Fibroblast of pulmonary artery (primary cell): ENCODE measurements around the gene ZNF692.
A peak's percentile ranks its signal among the peaks of the same experiment; 100 is the strongest.
"Not testable (repeated sequence)": the region's sequence is repeated elsewhere in the genome, so short reads cannot be mapped to it uniquely, and the experiment has no call there.

Experiments
- DNase-seq: peaks from one replicate; pipeline ENCODE4 v3.0.0-alpha.2; 2010; ENCODE audit warnings: low read depth
- H3K4me3 ChIP-seq: replicated peaks from 2 replicates; pipeline ENCODE4 v1.5.1; 2011; ENCODE audit warnings: low read depth, mild to moderate bottlenecking, control low read depth, low read length, moderate library complexity
- TF ChIP-seq, protein P1 (sequence below): IDR thresholded peaks from 2 replicates; pipeline ENCODE4 v1.5.1; 2011; ENCODE audit warnings: mild to moderate bottlenecking, control low read depth, low read length, inconsistent platforms; ENCODE audit errors: missing control alignments

ZNF692 gene

DNA sequence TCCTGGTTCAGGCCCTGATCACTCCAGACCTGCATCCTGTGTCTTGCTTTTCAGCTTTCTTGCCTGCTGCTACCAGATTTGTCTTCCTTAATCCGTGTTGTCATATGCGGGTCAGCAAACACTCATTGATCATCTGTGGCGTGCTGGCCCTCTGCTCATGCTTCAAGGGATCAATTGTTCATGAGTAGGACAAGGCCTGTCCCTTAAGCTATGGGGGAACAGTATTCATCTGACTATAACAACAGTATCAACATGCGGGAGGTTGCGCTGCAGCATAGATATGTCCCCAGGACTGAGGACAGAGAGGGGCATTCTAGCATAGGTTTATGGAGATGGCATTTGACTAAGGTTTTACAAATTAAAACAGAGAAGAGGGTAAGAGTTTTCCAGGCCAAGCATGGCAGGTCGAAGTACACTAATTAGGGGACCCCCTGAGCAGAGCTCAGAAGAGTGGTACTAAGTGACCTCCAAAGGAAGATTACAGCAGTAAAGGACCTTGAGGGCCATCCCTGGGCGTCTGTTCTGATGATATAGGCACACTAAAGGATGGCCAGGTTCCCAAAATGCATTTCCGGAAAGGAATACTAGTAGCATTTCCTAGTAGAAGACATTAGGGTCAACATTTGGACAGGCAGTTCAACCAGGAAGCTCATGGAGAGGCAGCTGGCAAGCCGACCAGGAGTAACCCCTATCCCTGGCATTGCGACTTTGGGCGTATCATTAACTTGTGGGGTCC lies 21.7 kb downstream of the ZNF692 start:
- H3K4me3 ChIP-seq, result peak overlapping the region; percentile 70
- DNase-seq, result no peak
- TF ChIP-seq, protein P1, sequence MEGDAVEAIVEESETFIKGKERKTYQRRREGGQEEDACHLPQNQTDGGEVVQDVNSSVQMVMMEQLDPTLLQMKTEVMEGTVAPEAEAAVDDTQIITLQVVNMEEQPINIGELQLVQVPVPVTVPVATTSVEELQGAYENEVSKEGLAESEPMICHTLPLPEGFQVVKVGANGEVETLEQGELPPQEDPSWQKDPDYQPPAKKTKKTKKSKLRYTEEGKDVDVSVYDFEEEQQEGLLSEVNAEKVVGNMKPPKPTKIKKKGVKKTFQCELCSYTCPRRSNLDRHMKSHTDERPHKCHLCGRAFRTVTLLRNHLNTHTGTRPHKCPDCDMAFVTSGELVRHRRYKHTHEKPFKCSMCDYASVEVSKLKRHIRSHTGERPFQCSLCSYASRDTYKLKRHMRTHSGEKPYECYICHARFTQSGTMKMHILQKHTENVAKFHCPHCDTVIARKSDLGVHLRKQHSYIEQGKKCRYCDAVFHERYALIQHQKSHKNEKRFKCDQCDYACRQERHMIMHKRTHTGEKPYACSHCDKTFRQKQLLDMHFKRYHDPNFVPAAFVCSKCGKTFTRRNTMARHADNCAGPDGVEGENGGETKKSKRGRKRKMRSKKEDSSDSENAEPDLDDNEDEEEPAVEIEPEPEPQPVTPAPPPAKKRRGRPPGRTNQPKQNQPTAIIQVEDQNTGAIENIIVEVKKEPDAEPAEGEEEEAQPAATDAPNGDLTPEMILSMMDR, result no peak

DNA sequence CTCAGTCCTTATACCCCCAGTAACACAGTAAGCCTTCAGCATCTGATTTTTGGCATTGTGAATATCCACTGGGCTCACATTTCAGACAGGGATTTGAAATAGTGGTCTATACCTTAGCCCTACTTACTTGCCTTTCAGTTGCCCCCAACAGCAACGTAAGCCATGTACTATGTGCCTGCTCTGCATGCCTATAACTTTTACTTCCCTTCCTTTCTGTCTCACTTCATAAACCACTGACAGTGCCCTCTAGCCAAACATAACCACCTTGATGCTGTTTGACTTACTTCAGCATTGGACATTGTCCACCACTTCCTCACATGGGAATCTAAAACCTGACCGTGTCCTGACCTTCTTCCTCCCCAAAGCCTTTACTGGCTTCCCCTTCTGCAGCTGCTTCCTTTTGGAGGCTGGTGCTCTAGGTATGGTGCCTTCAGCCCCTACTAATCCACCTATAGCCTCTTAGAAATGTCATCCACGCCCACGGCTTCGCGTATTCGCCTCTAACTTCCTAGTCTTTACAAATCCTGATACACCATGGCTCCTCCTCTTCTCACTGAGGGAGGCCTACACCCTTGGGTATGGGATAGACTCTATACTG lies 24.4 kb downstream of the ZNF692 start:
- no peak for DNase-seq
- TF ChIP-seq, protein P1, result no peak
- H3K4me3 ChIP-seq, result no peak overlapping the region

DNA sequence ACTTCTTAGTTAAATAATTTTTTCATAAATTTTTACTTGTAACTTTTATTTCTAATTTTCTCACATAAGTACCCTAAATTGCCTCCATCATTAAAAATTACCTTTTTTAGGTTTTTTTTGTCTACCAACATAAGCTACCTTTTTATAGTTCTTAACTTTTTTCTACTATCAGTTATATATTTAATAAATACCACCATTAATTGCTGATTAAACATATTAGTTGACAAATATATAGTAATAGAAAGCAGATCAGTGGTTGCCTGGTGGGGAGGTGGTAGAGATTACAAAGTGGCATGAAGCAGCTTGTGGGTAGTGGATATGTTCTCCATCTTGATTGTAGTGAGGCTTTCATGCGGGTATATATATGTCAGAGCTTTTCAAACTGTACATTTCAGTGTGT lies 27.0 kb downstream of the ZNF692 start:
- H3K4me3 ChIP-seq, result no peak overlapping the region
- TF ChIP-seq, protein P1, result no peak
- DNase-seq, result no peak

- not testable (repeated sequence) for DNase-seq, H3K4me3 ChIP-seq
Observed at GRCh38 chr1:248830718-248831017, 28.2 kb downstream of the ZNF692 start.

DNA sequence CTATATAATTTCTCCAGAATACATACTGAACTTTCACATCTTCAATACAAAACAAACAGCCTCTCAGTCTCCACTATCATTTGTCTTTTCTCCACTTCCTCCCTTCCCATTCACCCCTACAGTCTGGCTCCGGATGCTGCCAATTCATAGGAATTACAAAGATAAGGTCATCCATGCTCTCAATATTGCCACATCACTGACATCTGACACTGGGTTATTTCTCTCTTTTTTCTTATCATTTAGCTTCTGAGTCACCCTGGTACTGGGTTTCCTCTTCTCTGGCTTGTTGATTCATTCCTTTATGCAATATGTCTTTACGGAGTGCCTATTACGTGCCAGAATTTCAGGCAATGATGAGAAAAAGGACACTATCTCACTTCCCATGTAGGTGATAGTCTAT lies 30.0 kb downstream of the ZNF692 start:
- peak; percentile 93 for DNase-seq
- no peak overlapping the region for H3K4me3 ChIP-seq
- TF ChIP-seq, protein P1, result no peak

GRCh38 chr1:248825909-248826760 lies 32.8 kb downstream of the ZNF692 start, which contains the start of gene SH3BP5L:
Gene SH3BP5L (minus strand): TSS chr1:248825915. CDS start chr1:248824935, 980 bp downstream.
- TF ChIP-seq, protein P1, result peak; percentile 65
- peak; percentile 98 for DNase-seq
- H3K4me3 ChIP-seq, result peak within 1 kb of the TSS; percentile 99

DNA sequence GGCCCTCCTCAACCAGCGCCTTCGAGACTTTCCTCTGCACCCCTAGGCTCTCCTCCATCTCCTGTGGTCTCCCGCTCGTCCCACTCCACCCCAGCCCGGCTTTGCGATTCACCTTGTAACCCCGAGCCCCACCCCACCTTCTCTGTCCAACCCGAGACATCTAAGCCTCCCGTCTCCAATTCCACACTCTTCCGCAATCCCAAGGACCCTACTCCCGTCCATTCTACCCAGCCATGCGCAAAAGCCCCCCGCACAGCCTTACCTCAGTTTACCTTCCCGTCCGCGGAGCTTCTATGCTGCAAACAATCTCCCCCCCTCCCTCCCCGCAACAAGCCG lies 33.3 kb downstream of the ZNF692 start:
- DNase-seq, result no peak
- H3K4me3 ChIP-seq, result peak overlapping the region; percentile 99
- TF ChIP-seq, protein P1, result no peak
